Pulmonary artery endothelial cell (primary cell): Measurements from ENCODE around the gene SLCO3A1. TPM values are rescaled to one million over a fixed set of nuclear protein-coding genes. Genes with fewer than 3 reads are reported as not detected.

Experiments
- DNase-seq: peaks from one replicate; pipeline ENCODE4 v3.0.0-alpha.2; 2011; ENCODE audit warnings: low read depth, low spot score
- total RNA-seq: library from RNA; depleted of rRNA; stranded (reverse); fragments of >200 nt; gene quantifications from 2 replicates; pipeline ENCODE4 v1.2.3, GENCODE V29; 2014

SLCO3A1 gene
- total RNA-seq, 1 donor from 2014 or later = 1.9 TPM

GRCh38 chr15:91965501-91966193 is 112.1 kb downstream of the SLCO3A1 start:
- no peak for DNase-seq

DNA sequence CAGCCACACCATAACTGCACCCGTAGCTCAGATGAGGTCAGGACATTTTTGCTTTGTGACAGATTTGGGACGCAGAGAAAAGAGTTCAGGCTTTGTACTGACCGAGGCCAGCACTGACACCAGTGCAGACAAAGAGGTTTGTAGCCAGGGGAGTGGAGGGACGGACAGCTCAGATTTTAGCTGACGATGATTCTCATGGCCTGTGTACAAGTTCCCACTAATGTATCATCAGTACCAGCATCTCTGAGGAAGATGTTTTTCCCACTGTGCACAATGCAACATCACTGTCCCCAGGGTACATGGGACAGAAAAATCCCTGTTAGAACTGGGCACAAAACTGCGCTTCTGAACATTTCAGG is 112.7 kb downstream of the SLCO3A1 start:
- DNase-seq = no peak

GRCh38 chr15:91967935-91968606 is 114.6 kb downstream of the SLCO3A1 start:
- no peak for DNase-seq

DNA sequence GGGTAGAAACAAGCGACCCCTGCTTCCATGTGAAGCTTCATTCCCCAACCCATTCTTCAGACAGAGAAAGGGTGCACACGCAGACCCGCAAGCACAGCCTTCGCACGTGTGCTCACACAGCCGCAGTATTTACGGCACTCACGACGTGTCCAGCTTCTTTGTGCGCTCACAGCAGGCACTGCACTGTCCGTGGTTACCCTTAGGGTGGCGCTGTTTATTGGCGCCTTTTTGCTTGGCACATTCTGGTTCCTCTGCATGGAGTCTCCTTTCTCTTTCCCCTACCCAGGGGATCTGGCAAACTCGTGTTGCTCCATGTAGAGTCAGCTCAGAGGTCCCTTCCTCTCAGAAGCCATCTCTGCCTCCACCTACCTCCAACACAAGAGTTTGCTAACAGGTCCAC is 115.1 kb downstream of the SLCO3A1 start:
- DNase-seq = no peak

GRCh38 chr15:91970142-91970541 is 116.6 kb downstream of the SLCO3A1 start:
- no peak for DNase-seq

DNA sequence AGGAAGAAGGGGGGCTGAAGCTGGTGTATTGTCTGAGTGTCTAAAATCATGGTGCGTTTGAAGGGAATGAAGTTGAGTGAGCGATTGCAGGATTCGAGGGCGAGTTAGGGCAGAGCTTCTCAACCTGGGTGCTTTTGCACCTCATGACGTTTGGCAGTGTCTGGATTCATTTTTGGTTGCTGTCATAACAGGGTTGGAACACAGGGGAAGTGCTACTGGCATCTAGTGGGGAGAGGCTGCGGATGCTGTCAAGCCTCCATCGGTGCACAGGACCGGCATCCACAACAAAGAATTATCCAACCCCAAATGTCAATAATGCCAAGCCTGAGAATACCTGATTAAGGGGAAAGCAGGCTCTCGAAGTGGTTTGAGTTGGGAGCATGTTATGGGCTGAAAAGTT is 120.0 kb downstream of the SLCO3A1 start:
- no peak for DNase-seq

DNA sequence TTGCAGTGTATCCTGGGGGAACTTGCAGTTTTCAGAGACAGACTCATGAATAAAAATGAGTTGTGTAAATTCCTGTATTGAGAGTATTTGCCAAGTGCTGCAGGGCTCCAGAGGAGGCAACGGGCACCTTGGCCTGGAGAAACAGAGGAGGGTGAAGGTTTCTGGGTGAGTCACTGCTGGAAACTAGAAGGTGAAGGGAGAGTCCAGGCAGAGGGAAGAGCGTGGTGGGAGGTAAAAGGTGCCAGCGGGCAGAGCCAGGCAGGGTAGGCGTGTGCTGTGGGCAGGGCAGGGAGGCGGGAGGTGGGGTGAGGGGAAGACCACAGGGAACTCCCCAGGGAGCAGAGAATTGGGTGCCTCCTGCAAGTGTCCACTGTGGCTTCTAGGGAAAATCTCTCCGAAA is 120.8 kb downstream of the SLCO3A1 start:
- no peak for DNase-seq

- DNase-seq = no peak
These were observed 121.9 kb downstream of the SLCO3A1 start for GRCh38 chr15:91975241-91975978.

GRCh38 chr15:91976966-91977365 is 123.5 kb downstream of the SLCO3A1 start:
- no peak for DNase-seq

DNA sequence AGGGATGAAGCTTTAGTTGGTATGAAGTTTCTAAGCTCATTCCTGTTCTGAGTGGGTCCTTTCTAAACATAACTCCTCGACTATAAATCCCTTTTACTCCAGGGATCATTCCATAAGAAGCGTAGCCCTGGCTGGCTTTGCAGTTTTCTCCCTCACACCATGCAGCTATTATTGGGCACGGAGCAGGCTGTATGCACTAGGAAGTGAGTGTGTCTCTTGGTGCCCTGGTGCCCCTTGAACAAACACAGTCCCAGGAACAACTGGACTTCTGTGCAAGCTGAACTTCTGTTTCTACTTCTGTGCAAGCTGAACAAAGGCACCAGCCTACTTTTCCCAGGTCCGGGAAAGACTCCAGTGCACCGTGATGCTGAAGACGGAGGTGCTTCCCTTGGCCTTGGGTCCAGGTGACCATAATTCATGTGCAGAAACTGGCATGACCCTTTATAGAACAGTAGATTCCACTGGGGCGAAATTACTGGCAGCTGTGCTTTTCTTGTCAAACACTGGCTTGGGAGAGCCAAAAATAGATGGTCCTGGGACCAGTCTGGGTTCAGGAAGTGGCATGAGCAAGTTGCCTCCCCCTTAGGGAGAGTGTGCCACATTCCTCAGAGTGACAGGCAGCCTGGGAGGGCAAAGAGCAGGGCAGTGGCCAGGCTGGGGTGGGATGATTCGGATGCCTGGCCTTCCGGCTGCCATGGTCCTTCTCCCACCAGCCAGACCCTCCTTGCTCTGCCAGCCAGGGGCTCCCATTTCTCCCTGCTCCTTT is 127.2 kb downstream of the SLCO3A1 start:
- no peak for DNase-seq

- DNase-seq = no peak
These were observed 128.6 kb downstream of the SLCO3A1 start for GRCh38 chr15:91981821-91982800.

- no peak for DNase-seq
These were observed 130.3 kb downstream of the SLCO3A1 start for GRCh38 chr15:91983729-91984340.

GRCh38 chr15:91985297-91985696 is 131.8 kb downstream of the SLCO3A1 start:
- no peak for DNase-seq

DNA sequence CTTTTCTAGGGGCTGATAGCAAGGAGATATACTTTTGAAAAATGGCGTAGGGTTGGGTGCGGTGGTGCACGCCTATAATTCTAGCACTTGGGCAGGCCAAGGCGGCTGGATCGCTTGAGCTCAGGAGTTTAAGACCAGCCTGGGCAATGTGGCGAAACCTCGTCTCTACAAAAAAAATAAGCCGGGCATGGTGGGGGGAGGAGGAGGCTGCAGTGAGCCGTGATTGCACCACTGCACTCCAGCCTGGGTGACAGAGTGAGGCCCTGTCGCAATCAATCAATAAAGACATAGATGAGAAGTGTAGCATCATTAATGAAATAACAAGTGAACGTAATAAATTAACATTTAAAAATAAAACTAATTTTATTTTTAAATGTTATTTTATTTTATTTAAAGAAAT is 134.6 kb downstream of the SLCO3A1 start:
- DNase-seq = no peak

GRCh38 chr15:91988655-91989054 is 135.1 kb downstream of the SLCO3A1 start:
- DNase-seq = no peak

- no peak for DNase-seq
These were observed 136.3 kb downstream of the SLCO3A1 start for GRCh38 chr15:91989821-91990220.

DNA sequence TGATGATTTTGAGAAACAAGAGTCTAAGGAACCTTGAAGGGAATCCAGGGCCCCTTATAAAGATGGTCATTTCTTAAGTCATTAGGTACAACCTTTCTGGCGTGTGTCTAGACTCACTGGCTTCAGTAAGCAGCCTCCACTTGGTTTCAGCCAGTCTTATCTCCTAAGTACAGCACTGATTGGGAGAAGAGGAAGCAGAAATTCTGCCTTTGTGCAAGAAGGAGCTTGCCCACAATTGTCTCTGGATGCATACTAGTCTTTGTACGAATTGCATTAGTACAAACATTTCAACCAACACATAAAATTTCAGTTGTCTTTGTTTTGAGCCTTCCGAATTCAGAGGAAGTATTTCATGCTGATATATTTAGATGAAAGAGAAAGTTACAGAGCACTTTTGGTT is 139.4 kb downstream of the SLCO3A1 start:
- no peak for DNase-seq

- DNase-seq = no peak
These were observed 141.6 kb downstream of the SLCO3A1 start for GRCh38 chr15:91995146-91995545.

- DNase-seq = no peak
These were observed 143.7 kb downstream of the SLCO3A1 start for GRCh38 chr15:91997163-91997562.

- DNase-seq = no peak
These were observed 147.2 kb downstream of the SLCO3A1 start for GRCh38 chr15:92000709-92001108.
